ENCODE data around the gene ZNF501. TPM values are rescaled to one million over a fixed set of nuclear protein-coding genes. Genes with fewer than 3 reads are reported as not detected.

Gene ZNF501
- 1 to 10 TPM; 5.1 to 9.9 (median 6.9) TPM for total RNA-seq

GRCh38 chr3:44729384-44729910 is at the start of gene ZNF501:
TSS of gene ZNF501 (plus strand) at chr3:44729635. CDS start at chr3:44734422, 4,787 bp downstream.
- 3% methylated on average over 18 of the region's 46 CpGs for WGBS
- Histone ChIP-seq H3K27me3 (no peaks in the 10 kb centered on the region), H3K27ac (replicated peaks in 1 of 4) (peak within 1 kb of the TSS; percentile 44 to 78 (median 69)), H3K36me3 (peaks cover 31 to 40% (median 33%) of the 10 kb centered on the region in 4 donors), H3K4me3 (peak within 1 kb of the TSS; percentile 64 to 85 (median 82)), H3K9me3 (peaks cover 7 to 72% (median 57%) of the 10 kb centered on the region in 4 donors), H3K4me1 (peaks cover 0 to 17% (median 16%) of the 10 kb centered on the region in 4 donors)
- no peak for TF ChIP-seq EP300 (IDR thresholded peaks at IDR 0.05)
- TF ChIP-seq POLR2AphosphoS5 (IDR thresholded peaks at IDR 0.05), result peak; percentile 85 to 95
- peak in 1 of 3 experiments; percentile 5 for TF ChIP-seq CTCF (IDR thresholded peaks at IDR 0.05)
- intact Hi-C loops (cut with DNase I), result loop anchor here (1.0 to 10.0 kb wide), 2 partner anchors 17 to 85 kb away; partner anchors contain the start of genes ZNF35 and ZNF502
- peak; percentile 98 for DNase-seq (ENCODE audit: extremely low spot score)

GRCh38 chr3:44680921-44681455 is 48.4 kb upstream of the ZNF501 start:
- intact Hi-C loops (cut with DNase I), result no loop called here
- H3K27me3 ChIP-seq, result no peaks in the 10 kb centered on the region
- H3K9me3 ChIP-seq, result peaks cover 0 to 5% (median 2%) of the 10 kb centered on the region in 4 donors
- TF ChIP-seq CTCF (IDR thresholded peaks at IDR 0.05) (no peak), POLR2AphosphoS5 (IDR thresholded peaks at IDR 0.05) (no peak), EP300 (IDR thresholded peaks at IDR 0.05) (no peak), POLR2A (IDR thresholded peaks at IDR 0.05; ENCODE audit: low read depth) (no peak)
- no peak overlapping the region for H3K27ac ChIP-seq (replicated peaks in 1 of 4)
- no peak for DNase-seq (ENCODE audit: extremely low spot score)
- H3K4me1 ChIP-seq, result peaks cover 8 to 17% (median 10%) of the 10 kb centered on the region in 4 donors
- 100% methylated on average over 4 of the region's 4 CpGs for WGBS
- H3K36me3 ChIP-seq, result peaks cover 0 to 7% (median 4%) of the 10 kb centered on the region in 4 donors
- H3K4me3 ChIP-seq, result no peak overlapping the region

GRCh38 chr3:44682182-44682896 is 47.1 kb upstream of the ZNF501 start:
- Histone ChIP-seq H3K27ac (replicated peaks in 1 of 4) (no peak overlapping the region), H3K36me3 (peaks cover 0 to 7% (median 4%) of the 10 kb centered on the region in 4 donors)
- WGBS, result 95% methylated on average over 2 of the region's 2 CpGs

More at GRCh38 chr3:44682182-44682896, 47.1 kb upstream of the ZNF501 start:
- DNase-seq (ENCODE audit: extremely low spot score), result no peak
- peaks cover 0 to 5% (median 2%) of the 10 kb centered on the region in 4 donors for H3K9me3 ChIP-seq
- H3K4me1 ChIP-seq, result peaks cover 8 to 19% (median 12%) of the 10 kb centered on the region in 4 donors
- intact Hi-C loops (cut with DNase I), result no loop called here
- H3K4me3 ChIP-seq, result no peak overlapping the region
- no peaks in the 10 kb centered on the region for H3K27me3 ChIP-seq
- TF ChIP-seq POLR2AphosphoS5 (IDR thresholded peaks at IDR 0.05) (no peak), EP300 (IDR thresholded peaks at IDR 0.05) (no peak), POLR2A (IDR thresholded peaks at IDR 0.05; ENCODE audit: low read depth) (no peak), CTCF (IDR thresholded peaks at IDR 0.05) (no peak)

Data from esophagus muscularis mucosa (tissue), 4 donors.